IMR-90 (cell line): Measurements from ENCODE around the gene TP53I11. TPM values are rescaled to one million over a fixed set of nuclear protein-coding genes. Genes with fewer than 3 reads are reported as not detected.

Experiments used
- ELK1 ChIP-seq: fragments of 150-350 bp; IDR thresholded peaks from 2 replicates; pipeline ENCODE4 v1.6.1; 2016; ENCODE audit warnings: low read depth, mild to moderate bottlenecking, low read length, moderate library complexity, borderline replicate concordance
- polyA plus RNA-seq, 3 experiments: library from polyadenylated mRNA; depleted of rRNA; stranded (reverse); fragments of >200 nt; gene quantifications; 2 replicates each; pipeline ENCODE4 v1.2.3, GENCODE V29; 2012; ENCODE audit warnings: low replicate concordance in 1 of 3
- total RNA-seq: library from RNA; depleted of rRNA; stranded (reverse); fragments of >200 nt; gene quantifications from 2 replicates; pipeline ENCODE4 v1.2.3, GENCODE V29; 2012

Gene TP53I11
- total and polyA plus RNA-seq, 2 of the 4 experiments (the other 2 are of a cell fraction), result 3.9 to 22.0 TPM

- TF ChIP-seq ELK1, result no peak
Observed at GRCh38 chr11:44885919-44886789, 64.5 kb downstream of the TP53I11 start (continued).
